IMR-90 (cell line): ENCODE data around the gene GNA14. TPM values are rescaled to one million over a fixed set of nuclear protein-coding genes. Genes with fewer than 3 reads are reported as not detected.

Source experiments
- ATAC-seq: fragments of 200-7000 bp; cut with Tn5 transposase; 2 replicates; pipeline ENCODE4 v1.9.1; 2020; ENCODE audit warnings: low read depth, mild to moderate bottlenecking, moderate library complexity
- BruUV-seq: library from RNA; stranded (reverse); fragments of 400-500 nt; replicated peaks from 2 replicates; lab custom pipeline; 2021; lab: Mats Ljungman, UMichigan
- CTCF ChIA-PET: fragments of 300-600 bp; formaldehyde crosslinking; extraction: SDS; loops from one replicate; lab custom pipeline; 2021; ENCODE audit warnings: antibody characterized with exemption; lab: Yijun Ruan, JAX
- POLR2A ChIA-PET: fragments of 300-600 bp; sonication (Branson Sonifier 250); formaldehyde crosslinking; loops from one replicate; lab custom pipeline; 2022; ENCODE audit warnings: antibody characterized with exemption; ENCODE audit not compliant: unreplicated experiment; lab: Charles Lee
- DNase-seq: peaks from one replicate; pipeline ENCODE4 v3.0.0; 2013
- H2AFZ ChIP-seq: replicated peaks from 2 replicates; pipeline ENCODE3; 2013; ENCODE audit warnings: low read length, mild to moderate bottlenecking; ENCODE audit not compliant: poor library complexity
- H2AK5ac ChIP-seq: 2 replicates; pipeline ENCODE4 v1.6.1; 2013; ENCODE audit warnings: low read depth, low read length, inconsistent platforms
- H2AK9ac ChIP-seq: replicated peaks from 2 replicates; pipeline ENCODE3; 2013; ENCODE audit warnings: mild to moderate bottlenecking, low read depth, low read length, moderate library complexity; ENCODE audit not compliant: poor library complexity
- H2BK120ac ChIP-seq: 2 replicates; pipeline ENCODE4 v1.6.1; 2013; ENCODE audit warnings: low read depth, low read length, inconsistent platforms
- H2BK15ac ChIP-seq: 3 replicates; pipeline ENCODE4 v1.6.1; 2013; ENCODE audit warnings: low read depth, low read length, inconsistent platforms
- H2BK20ac ChIP-seq: 2 replicates; pipeline ENCODE4 v1.6.1; 2013; ENCODE audit warnings: low read depth, mild to moderate bottlenecking, inconsistent platforms, low read length, moderate library complexity
- H2BK5ac ChIP-seq: 2 replicates; pipeline ENCODE4 v1.6.1; 2013; ENCODE audit warnings: mild to moderate bottlenecking, low read depth, low read length, inconsistent platforms; ENCODE audit not compliant: poor library complexity, severe bottlenecking
- H3K14ac ChIP-seq: replicated peaks from 2 replicates; pipeline ENCODE4 v1.6.1; 2013; ENCODE audit warnings: low read depth, low read length, inconsistent platforms
- H3K18ac ChIP-seq: 2 replicates; pipeline ENCODE4 v1.6.1; 2013; ENCODE audit warnings: low read depth, low read length, control low read depth
- H3K23ac ChIP-seq: 2 replicates; pipeline ENCODE4 v1.6.1; 2013; ENCODE audit warnings: low read depth, low read length, inconsistent platforms
- H3K27ac ChIP-seq: 2 replicates; pipeline ENCODE4 v1.5.1; 2013; ENCODE audit warnings: mild to moderate bottlenecking, control low read depth, low read length; ENCODE audit not compliant: insufficient read depth
- H3K27me3 ChIP-seq: 2 replicates; pipeline ENCODE4 v1.6.1; 2013; ENCODE audit warnings: low read length; ENCODE audit not compliant: control insufficient read depth, insufficient read depth
- H3K36me3 ChIP-seq: 2 replicates; pipeline ENCODE4 v1.6.1; 2013; ENCODE audit warnings: low read length, mixed read lengths; ENCODE audit not compliant: control insufficient read depth, insufficient read depth
- H3K4ac ChIP-seq: 2 replicates; pipeline ENCODE4 v1.6.1; 2013; ENCODE audit warnings: low read depth, low read length, inconsistent platforms
- H3K4me1 ChIP-seq: 2 replicates; pipeline ENCODE4 v1.6.1; 2013; ENCODE audit warnings: low read length, mixed read lengths; ENCODE audit not compliant: control insufficient read depth, insufficient read depth
- H3K4me2 ChIP-seq: 2 replicates; pipeline ENCODE4 v1.6.1; 2013; ENCODE audit warnings: low read depth, mild to moderate bottlenecking, control low read depth, low read length, moderate library complexity
- H3K4me3 ChIP-seq: 2 replicates; pipeline ENCODE4 v1.5.1; 2013; ENCODE audit warnings: low read depth, mild to moderate bottlenecking, control low read depth, low read length, moderate library complexity; ENCODE audit not compliant: insufficient read depth
- H3K56ac ChIP-seq: 2 replicates; pipeline ENCODE4 v1.6.1; 2013; ENCODE audit warnings: low read length, inconsistent platforms; ENCODE audit not compliant: insufficient read depth; ENCODE audit errors: extremely low read depth
- H3K79me1 ChIP-seq, 2 experiments: 2 replicates each; pipeline ENCODE4 v1.6.1; 2013; ENCODE audit warnings: low read length in 2 of 2, inconsistent platforms in 1 of 2, low read depth in 1 of 2
- H3K9ac ChIP-seq: 2 replicates; pipeline ENCODE4 v1.6.1; 2013; ENCODE audit warnings: low read depth, low read length, control low read depth
- H3K9me1 ChIP-seq: 2 replicates; pipeline ENCODE4 v1.6.1; 2013; ENCODE audit warnings: low read length, inconsistent platforms; ENCODE audit not compliant: insufficient read depth
- H3K9me3 ChIP-seq: 2 replicates; pipeline ENCODE4 v1.6.1; 2013; ENCODE audit warnings: low read length; ENCODE audit not compliant: control insufficient read depth, insufficient read depth
- H4K20me1 ChIP-seq: 2 replicates; pipeline ENCODE4 v1.6.1; 2013; ENCODE audit warnings: low read length, inconsistent platforms; ENCODE audit not compliant: insufficient read depth
- H4K5ac ChIP-seq: 2 replicates; pipeline ENCODE4 v1.6.1; 2013; ENCODE audit warnings: mild to moderate bottlenecking, low read depth, low read length, control low read depth
- H4K8ac ChIP-seq, 2 experiments: 2 replicates each; pipeline ENCODE4 v1.6.1; 2013; ENCODE audit warnings: low read depth in 2 of 2, low read length in 2 of 2, control low read depth in 1 of 2, inconsistent platforms in 1 of 2
- H4K91ac ChIP-seq: 2 replicates; pipeline ENCODE4 v1.6.1; 2013; ENCODE audit warnings: low read depth, low read length, inconsistent platforms; ENCODE audit not compliant: insufficient read depth
- CHD1 ChIP-seq: IDR thresholded peaks from 2 replicates; pipeline ENCODE4 v1.6.1; 2012; ENCODE audit warnings: low read depth, low read length, improper control_type of control experiment
- FOS ChIP-seq: fragments of 150-350 bp; IDR thresholded peaks from 2 replicates; pipeline ENCODE4 v1.6.1; 2016; ENCODE audit warnings: low read depth, low read length
- MAFK ChIP-seq: IDR thresholded peaks from 2 replicates; pipeline ENCODE4 v1.6.1; 2012; ENCODE audit warnings: low read depth, low read length, improper control_type of control experiment
- NFE2L2 ChIP-seq: fragments of 150-350 bp; IDR thresholded peaks from 2 replicates; pipeline ENCODE4 v1.6.1; 2016; ENCODE audit warnings: low read depth, mild to moderate bottlenecking, low read length
- POLR2A ChIP-seq: IDR thresholded peaks from 2 replicates; pipeline ENCODE4 v1.6.1; 2012; ENCODE audit warnings: mild to moderate bottlenecking, low read depth, low read length
- RAD21 ChIP-seq: IDR thresholded peaks from 2 replicates; pipeline ENCODE4 v1.6.1; 2012; ENCODE audit warnings: low read length, improper control_type of control experiment
- RFX5 ChIP-seq: IDR thresholded peaks from 2 replicates; pipeline ENCODE4 v1.8.0; 2012; ENCODE audit warnings: low read depth, mild to moderate bottlenecking, low read length, moderate library complexity
- SMC3 ChIP-seq: fragments of 150-350 bp; IDR thresholded peaks from 2 replicates; pipeline ENCODE4 v1.6.1; 2016; ENCODE audit warnings: low read depth, mild to moderate bottlenecking, antibody characterized with exemption, low read length, moderate library complexity
- WGBS, 2 experiments: methylation state at CpG; one replicate each; pipeline versions ENCODE4 v1.1.5 to v1.1.7; 2013; ENCODE audit warnings: missing lambda C conversion rate in 2 of 2; ENCODE audit not compliant: insufficient read length in 1 of 2; ENCODE audit errors: extremely low coverage in 2 of 2; 5-methylcytosine and 5-hydroxymethylcytosine counted together
- dilution Hi-C: fragments of 300-500 bp; cut with HindIII; formaldehyde crosslinking; loops from one replicate; pipeline ENCODE4 v1.14.3; 2018; ENCODE audit warnings: low sequenced_read_pairs; ENCODE audit not compliant: unreplicated experiment
- in situ Hi-C: fragments of 300-500 bp; cut with MboI; formaldehyde crosslinking; loops from 3 replicates; pipeline ENCODE4 v1.14.3; 2019; ENCODE audit warnings: low sequenced_read_pairs, inconsistent platforms, mixed read lengths
- intact Hi-C: fragments of 100-400 bp; cut with micrococcal nuclease; formaldehyde crosslinking; loops from 2 replicates; pipeline ENCODE4 v1.10.0; 2022
- polyA plus RNA-seq, 3 experiments: library from polyadenylated mRNA; depleted of rRNA; stranded (reverse); fragments of >200 nt; gene quantifications; 2 replicates each; pipeline ENCODE4 v1.2.3, GENCODE V29; 2012; ENCODE audit warnings: low replicate concordance in 1 of 3
- total RNA-seq: library from RNA; depleted of rRNA; stranded (reverse); fragments of >200 nt; gene quantifications from 2 replicates; pipeline ENCODE4 v1.2.3, GENCODE V29; 2012
- TF ChIP-seq, protein P1 (sequence below): conservative IDR thresholded peaks from 2 replicates; pipeline ENCODE4 v1.5.1; 2012; ENCODE audit warnings: mild to moderate bottlenecking, low read depth, low read length, improper control_type of control experiment
- TF ChIP-seq, protein P2 (sequence below): fragments of 150-350 bp; IDR thresholded peaks from 2 replicates; pipeline ENCODE4 v1.6.1; 2017; ENCODE audit warnings: mild to moderate bottlenecking, antibody characterized with exemption, low read length, low read depth
- TF ChIP-seq, protein P3 (sequence below): fragments of 150-350 bp; IDR thresholded peaks from 2 replicates; pipeline ENCODE4 v1.6.1; 2016; ENCODE audit warnings: low read depth, mild to moderate bottlenecking, low read length, moderate library complexity, borderline replicate concordance

The GNA14 gene
- total and polyA plus RNA-seq, 2 of the 4 experiments (the other 2 are of a cell fraction) = under 0.01 to 0.03 TPM

DNA sequence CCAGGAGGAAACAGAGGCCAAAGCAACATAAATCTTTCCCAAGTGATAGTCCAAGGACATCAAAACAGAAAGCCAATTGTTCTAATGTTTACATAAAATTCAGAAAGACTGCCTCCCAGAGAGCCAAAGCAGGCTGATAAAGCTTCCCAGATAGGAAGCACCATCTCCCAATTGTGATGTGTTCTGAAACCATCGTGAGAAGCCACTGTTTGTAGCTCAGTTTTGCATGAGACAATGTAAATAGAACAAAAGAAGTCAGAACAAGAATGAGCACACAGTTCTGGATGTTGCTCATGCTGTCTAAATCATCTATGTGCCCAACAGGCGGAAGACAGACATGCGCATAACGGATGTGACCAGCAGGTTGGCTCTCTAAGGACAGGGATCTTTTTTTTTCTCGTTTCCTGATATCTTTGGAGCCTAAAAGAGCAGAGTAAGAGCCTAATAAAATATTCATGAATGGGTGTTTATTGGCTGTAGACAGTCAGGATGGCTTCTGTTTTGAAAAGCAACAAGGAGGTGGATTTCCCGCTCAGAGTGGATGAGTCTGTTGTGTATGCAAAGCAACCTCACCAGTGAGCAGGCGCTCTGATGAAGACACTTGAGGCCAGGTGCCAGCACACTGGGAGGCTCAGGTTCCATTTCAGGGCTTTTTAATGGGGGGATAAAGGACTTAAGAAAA is 113.6 kb downstream of the GNA14 start:
- Histone ChIP-seq H3K14ac (no peak overlapping the region), H4K8ac (no peak overlapping the region), H3K9me3 (no peaks in the 10 kb centered on the region), H3K27me3 (no peaks in the 10 kb centered on the region), H3K27ac (no peak overlapping the region), H2AK9ac (no peak overlapping the region), H3K9ac (no peak overlapping the region), H3K36me3 (no peaks in the 10 kb centered on the region), H2BK5ac (no peak overlapping the region), H2BK15ac (no peak overlapping the region), H4K91ac (no peak overlapping the region), H3K79me1 (no peaks in the 10 kb centered on the region), H2AK5ac (no peak overlapping the region), H3K4me2 (no peak overlapping the region), H3K4me1 (no peaks in the 10 kb centered on the region), H3K4me3 (no peak overlapping the region), H2AFZ (no peak overlapping the region), H4K5ac (no peak overlapping the region), H3K18ac (no peak overlapping the region), H2BK20ac (no peak overlapping the region), H4K20me1 (no peaks in the 10 kb centered on the region), H3K4ac (no peak overlapping the region), H3K56ac (no peak overlapping the region), H3K9me1 (no peaks in the 10 kb centered on the region), H2BK120ac (no peak overlapping the region), H3K23ac (no peak overlapping the region)
- dilution Hi-C loops (no loop called here), intact Hi-C loops (no loop called here), in situ Hi-C loops (no loop called here)
- 64% methylated on average over 5 of the region's 7 CpGs; no CpG with 5 or more reads in 1 of the 2 experiments for WGBS, 2 experiments
- POLR2A ChIA-PET = no interaction called here
- ATAC-seq = no peak
- CTCF ChIA-PET = interaction anchor here (0.5 kb wide), 1 partner anchor 1631 kb away, joined by 3 read pairs; no protein-coding TSS in a partner anchor
- DNase-seq = no peak
- TF ChIP-seq CHD1 (no peak), RFX5 (no peak), SMC3 (no peak), NFE2L2 (no peak), FOS (no peak), RAD21 (no peak), MAFK (no peak), POLR2A (no peak)
- TF ChIP-seq, protein P1, sequence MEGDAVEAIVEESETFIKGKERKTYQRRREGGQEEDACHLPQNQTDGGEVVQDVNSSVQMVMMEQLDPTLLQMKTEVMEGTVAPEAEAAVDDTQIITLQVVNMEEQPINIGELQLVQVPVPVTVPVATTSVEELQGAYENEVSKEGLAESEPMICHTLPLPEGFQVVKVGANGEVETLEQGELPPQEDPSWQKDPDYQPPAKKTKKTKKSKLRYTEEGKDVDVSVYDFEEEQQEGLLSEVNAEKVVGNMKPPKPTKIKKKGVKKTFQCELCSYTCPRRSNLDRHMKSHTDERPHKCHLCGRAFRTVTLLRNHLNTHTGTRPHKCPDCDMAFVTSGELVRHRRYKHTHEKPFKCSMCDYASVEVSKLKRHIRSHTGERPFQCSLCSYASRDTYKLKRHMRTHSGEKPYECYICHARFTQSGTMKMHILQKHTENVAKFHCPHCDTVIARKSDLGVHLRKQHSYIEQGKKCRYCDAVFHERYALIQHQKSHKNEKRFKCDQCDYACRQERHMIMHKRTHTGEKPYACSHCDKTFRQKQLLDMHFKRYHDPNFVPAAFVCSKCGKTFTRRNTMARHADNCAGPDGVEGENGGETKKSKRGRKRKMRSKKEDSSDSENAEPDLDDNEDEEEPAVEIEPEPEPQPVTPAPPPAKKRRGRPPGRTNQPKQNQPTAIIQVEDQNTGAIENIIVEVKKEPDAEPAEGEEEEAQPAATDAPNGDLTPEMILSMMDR = no peak
- TF ChIP-seq, protein P2, sequence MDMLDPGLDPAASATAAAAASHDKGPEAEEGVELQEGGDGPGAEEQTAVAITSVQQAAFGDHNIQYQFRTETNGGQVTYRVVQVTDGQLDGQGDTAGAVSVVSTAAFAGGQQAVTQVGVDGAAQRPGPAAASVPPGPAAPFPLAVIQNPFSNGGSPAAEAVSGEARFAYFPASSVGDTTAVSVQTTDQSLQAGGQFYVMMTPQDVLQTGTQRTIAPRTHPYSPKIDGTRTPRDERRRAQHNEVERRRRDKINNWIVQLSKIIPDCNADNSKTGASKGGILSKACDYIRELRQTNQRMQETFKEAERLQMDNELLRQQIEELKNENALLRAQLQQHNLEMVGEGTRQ = no peak
- TF ChIP-seq, protein P3, sequence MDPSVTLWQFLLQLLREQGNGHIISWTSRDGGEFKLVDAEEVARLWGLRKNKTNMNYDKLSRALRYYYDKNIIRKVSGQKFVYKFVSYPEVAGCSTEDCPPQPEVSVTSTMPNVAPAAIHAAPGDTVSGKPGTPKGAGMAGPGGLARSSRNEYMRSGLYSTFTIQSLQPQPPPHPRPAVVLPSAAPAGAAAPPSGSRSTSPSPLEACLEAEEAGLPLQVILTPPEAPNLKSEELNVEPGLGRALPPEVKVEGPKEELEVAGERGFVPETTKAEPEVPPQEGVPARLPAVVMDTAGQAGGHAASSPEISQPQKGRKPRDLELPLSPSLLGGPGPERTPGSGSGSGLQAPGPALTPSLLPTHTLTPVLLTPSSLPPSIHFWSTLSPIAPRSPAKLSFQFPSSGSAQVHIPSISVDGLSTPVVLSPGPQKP = no peak
- no TSS peak for BruUV-seq
